HG02973 (cell line): ENCODE data around the gene SPO11.

Experiments used
- ATAC-seq: cut with Tn5 transposase; IDR thresholded peaks from one replicate; pipeline ENCODE4 v1.9.1; 2021; ENCODE audit warnings: moderate library complexity; ENCODE audit not compliant: unreplicated experiment

SPO11 gene

DNA sequence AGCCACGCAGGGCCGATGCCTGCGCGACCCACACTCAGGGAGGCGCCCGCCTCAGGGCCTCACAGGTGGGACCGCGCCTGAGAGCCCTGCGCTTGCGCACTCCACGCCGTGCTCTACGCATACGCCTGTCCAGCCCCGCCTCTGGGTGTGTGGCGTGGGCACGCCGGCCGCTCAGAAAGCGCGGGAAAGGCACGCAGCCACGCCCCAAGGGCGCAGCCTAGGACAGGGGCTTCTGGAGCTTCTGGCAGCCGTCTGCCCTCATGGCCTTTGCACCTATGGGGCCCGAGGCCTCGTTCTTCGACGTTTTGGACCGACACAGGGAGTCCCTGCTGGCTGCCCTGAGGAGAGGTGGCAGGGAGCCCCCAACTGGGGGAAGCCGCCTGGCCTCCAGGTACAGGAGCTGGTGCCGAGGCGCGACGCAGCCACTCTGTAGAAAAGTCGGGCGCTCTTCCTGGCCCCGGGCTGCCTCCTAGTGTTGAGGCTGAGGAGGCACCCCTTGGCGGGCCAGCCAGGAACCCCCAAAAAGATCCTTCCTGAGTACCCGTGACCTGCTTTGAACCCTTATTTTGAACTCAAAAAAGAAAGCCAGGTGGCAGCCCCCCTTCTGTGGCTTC is at the start of gene SPO11:
SPO11 (plus strand) TSS at position 196 of the 614 bp plus-strand sequence; CDS start at position 261, 65 bp downstream.
- no peak for ATAC-seq

- no peak for ATAC-seq
Measured at GRCh38 chr20:57280221-57280620, 49.4 kb upstream of the SPO11 start.

- ATAC-seq, result no peak
Measured at GRCh38 chr20:57281900-57282299, 47.7 kb upstream of the SPO11 start.

GRCh38 chr20:57282670-57283361 is 46.8 kb upstream of the SPO11 start:
- ATAC-seq, result no peak

- ATAC-seq, result no peak
Measured at GRCh38 chr20:57283860-57284259, 45.7 kb upstream of the SPO11 start.

DNA sequence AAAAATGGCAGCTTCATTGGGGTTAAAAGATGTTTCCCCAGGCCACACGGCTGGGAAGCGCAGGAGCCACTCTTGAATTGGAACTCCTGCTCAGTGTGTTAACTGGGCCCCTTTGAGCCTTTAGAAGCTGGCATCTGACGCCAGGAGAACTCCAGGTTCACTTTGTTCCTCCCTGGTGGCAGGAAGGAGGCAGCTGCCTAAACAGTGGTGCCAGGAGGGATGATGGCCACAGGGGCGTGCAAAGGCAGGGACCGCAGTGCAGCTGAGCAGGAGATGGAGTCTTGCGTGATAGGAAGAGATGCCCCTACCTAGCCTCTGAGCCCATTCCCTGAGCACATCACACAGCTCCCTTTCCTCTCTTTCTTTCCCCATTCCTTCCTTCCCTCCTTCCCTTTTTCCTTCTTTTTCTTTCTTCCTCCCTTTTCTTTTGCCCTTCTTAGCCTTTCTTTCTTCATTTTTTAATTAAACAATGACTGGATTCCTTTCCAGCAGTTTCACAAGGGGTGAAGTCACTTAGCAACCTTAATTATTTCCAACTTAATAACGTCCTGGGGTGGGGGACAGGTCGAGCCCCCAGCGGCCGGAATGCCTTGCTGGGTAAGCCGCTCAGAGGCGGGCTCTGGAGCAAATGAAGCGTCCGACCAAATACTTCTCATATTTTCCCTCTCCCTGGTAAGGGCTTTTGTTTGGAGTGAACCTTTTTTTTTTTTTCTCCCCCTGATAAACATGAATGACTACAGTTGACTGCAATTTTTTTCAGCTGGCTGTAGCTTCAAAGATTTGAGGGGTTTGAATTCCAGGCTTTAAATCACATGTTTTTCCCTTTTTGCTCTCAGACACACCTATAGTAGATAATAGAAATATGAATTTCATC is 42.4 kb upstream of the SPO11 start:
- ATAC-seq, result no peak

DNA sequence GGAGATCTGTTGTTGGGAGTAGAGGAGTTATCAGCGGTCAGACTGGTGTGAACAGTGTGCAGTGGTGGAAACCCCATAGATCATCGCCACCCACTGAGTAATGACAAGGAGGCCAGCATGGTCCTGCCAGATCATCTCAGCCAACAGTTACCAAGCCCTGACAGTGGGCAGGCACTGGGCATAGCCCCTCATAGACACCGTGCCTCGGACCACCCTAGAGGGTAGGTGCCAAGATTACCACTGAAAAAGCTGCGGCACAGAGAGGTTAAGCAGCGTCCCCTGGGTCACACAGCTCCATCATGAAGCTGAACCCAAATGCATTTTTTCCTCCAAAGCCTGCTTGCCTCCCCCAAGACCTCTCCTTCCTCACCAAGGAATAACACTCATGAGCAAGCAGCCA is 41.7 kb upstream of the SPO11 start:
- ATAC-seq, result no peak

DNA sequence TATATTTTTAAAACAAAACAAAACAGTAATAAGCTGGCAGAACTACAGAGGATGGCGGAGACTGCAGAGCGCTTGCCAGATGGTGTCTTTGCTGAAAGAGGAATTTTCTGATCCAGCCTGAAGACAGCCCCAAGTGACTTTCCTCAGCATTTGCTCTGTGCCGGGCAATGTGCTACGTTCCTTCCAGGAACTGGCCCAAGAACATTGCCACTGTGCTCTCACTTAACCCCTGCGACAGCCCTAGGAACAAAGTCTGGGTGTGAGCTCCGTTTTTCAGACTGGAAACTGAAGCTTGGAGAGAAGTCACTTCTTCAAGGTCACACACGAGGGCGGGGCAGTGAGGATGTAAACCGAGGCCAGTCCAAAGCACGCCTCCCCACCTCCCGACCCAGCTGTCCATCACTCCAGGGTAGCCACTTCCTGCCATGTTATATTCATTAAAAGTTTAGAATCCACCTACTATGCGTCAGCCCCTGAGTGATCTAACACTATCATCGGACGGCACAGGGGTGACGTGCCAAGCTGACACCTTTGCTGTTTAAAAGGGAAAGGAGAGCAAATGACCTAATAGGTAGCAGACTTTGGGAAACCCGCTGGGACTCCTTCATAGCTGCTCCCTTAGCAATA is 40.8 kb upstream of the SPO11 start:
- ATAC-seq, result no peak

- no peak for ATAC-seq
Measured at GRCh38 chr20:57289391-57290177, 40.0 kb upstream of the SPO11 start.

DNA sequence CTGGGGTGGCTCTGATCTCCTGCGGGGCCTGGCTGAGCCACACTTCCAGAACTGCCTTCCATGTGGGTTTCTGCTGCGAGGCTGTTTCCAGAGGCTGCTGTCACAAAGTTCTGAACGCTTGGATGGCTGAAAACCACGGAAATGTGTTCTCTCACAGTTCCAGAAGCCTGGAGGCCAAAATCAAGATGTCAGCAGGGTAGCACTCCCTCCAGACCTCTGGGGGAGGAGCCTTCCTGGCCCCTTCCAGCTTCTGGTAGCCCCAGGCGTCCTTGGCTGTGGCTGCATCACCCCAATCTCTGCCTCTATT is 39.5 kb upstream of the SPO11 start:
- ATAC-seq, result no peak

DNA sequence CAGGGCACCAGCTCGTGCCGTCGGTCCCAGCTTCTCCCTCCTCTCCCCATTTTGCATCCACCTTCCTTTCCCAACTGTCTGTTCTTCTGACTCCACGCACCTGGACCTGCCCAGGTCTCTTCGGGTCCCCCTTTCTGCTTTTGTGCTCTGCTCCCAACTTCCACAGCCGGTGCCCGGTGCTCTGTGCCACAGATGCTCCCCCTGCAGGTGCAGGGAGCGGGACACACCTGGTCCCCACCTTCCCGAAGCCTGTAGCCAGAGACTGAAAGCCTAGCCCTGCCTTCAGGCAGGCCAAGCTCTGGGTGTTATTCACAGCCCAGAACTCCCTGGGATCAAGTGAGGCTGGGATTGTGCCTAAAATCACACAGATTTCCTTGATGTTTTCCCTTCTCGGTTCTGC is 38.6 kb upstream of the SPO11 start:
- ATAC-seq, result no peak

- no peak for ATAC-seq
Measured at GRCh38 chr20:57291694-57292093, 37.9 kb upstream of the SPO11 start.

GRCh38 chr20:57292611-57293010 is 37.0 kb upstream of the SPO11 start:
- ATAC-seq, result no peak

DNA sequence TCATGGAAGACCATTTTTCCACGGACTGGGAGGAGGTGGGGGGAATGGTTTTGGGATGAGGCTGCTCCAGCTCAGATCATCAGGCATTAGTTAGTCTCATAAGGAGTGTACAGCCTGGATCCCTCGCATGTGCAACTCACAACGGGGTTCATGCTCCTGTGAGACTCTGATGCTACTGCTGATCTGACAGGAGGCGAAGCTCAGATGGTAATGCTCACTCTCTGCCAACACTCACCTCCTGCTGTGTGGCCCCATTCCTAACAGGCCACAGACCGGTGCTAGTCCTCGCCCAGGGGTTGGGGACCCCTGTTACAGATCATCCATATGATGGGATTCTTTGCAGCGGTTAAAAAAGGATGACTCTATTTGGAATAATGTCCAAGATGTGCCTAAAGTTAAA is 35.6 kb upstream of the SPO11 start:
- ATAC-seq, result no peak

GRCh38 chr20:57294550-57294949 is 35.1 kb upstream of the SPO11 start:
- no peak for ATAC-seq

GRCh38 chr20:57298457-57298856 is 31.1 kb upstream of the SPO11 start:
- no peak for ATAC-seq

- ATAC-seq, result no peak
Measured at GRCh38 chr20:57301026-57301425, 28.6 kb upstream of the SPO11 start.

DNA sequence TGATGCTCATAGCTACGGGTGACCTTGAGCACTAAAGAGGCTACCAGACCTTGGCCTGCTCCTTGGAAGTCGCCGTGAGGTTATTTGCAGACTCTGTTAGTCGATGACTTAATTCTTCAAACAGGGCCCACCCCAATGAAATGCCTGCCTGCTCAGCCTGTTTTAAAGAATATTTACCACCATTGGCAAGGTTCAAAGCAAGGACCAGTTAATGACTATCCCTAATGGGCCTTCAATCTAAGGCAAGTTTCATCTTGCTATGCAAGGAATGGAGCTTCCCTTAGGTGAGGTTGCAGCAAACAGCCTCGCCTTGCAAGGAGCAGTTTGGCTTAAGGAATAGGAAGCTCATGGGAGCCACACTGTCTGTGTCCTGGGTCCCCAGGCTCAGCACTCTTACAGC is 22.9 kb upstream of the SPO11 start:
- no peak for ATAC-seq

DNA sequence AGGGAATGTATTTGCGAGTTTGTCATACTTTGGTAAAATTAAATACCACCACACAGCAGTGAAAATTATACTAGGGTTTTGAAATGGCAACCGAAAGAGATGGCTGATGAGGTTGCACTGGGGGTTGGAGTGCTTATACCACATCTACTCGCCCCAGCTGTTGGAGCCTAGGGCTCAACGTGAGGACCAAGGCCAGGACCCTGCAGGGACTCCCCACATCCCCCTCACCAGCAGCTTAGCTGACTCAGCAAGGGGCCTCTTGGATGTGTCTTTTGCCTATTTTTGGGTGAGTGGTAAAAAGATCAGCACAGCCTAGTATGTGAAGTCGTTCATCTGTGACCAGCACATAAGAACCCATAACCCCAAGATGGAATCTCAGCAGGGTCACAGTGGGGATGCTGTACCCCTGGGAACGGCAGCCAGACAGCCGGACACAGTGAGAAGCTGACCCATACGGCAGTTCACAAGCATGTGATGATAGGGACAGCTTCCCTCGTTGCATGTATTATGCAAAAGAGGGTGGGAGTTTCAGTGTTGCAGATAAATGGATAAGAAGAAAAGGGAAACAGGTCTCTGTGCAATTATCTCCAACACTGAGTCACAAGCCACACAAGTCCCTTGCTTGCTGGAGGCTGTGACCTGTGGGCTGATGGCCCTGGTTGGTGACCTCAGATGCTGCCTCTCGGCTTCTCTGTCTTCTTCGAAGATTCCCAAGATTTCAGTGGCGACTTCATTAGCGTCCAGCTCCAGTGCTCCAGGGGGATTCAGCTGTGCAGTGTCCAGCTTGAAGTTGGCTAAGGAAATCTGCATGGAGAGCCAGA is 20.9 kb upstream of the SPO11 start:
- ATAC-seq, result no peak

DNA sequence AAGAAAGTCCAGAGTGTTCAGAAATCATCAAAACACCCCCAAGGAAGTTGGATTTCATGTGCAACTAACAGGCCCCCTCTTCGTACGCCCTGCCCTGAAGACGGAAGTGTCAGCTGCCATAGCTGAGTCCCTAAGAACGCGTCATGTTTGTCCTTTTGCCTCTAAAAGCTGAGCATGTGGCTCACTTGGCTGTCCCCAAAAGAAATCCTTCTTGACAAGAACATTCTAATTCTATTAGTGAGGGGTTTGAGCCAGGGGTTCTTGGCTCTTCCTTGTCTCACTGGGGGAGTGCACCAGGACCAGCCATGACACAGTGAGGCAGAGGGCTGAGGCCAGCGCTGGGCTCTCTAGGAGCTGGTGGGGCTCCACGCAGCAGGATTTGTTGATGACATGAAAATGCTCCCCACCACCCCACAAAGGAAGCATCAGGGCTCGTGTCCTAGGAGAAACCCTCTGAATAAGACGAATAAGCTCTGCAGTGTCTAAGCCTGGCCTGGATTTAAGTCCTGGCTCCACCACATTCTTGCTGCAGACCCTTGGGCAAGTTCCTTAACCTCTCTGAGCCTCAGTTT is 20.0 kb upstream of the SPO11 start:
- no peak for ATAC-seq
